ENCODE data around the gene PRR29.
"Not testable (repeated sequence)": the region's sequence is repeated elsewhere in the genome, so short reads cannot be mapped to it uniquely, and the experiment has no call there.

PRR29 gene

DNA sequence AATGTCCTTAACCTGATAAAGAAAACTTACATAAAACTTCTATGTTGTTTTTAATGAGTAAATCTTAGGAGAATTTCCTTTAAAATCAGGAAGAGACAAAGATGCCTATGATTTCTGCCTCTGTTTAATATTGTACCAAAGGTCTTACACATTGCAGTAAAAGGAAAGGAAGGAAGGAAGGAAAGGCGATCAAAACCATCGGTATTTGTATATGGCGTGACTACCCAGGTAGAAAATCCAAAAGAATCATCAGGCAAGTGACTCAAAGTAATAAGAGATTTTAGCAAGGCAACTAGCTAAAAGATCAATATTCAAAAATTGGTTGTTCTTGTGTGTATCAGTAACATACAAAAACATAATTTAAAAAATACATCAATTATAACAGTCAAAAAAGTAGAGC is 18.8 kb downstream of the PRR29 start:
- TF ChIP-seq, protein P1, sequence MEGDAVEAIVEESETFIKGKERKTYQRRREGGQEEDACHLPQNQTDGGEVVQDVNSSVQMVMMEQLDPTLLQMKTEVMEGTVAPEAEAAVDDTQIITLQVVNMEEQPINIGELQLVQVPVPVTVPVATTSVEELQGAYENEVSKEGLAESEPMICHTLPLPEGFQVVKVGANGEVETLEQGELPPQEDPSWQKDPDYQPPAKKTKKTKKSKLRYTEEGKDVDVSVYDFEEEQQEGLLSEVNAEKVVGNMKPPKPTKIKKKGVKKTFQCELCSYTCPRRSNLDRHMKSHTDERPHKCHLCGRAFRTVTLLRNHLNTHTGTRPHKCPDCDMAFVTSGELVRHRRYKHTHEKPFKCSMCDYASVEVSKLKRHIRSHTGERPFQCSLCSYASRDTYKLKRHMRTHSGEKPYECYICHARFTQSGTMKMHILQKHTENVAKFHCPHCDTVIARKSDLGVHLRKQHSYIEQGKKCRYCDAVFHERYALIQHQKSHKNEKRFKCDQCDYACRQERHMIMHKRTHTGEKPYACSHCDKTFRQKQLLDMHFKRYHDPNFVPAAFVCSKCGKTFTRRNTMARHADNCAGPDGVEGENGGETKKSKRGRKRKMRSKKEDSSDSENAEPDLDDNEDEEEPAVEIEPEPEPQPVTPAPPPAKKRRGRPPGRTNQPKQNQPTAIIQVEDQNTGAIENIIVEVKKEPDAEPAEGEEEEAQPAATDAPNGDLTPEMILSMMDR (IDR thresholded peaks at IDR 0.05; ENCODE audit: low read depth, low read length, missing control alignments) = no peak
- no peak for DNase-seq (ENCODE audit: low read depth)
- no peak overlapping the region; the same call in 1 of the 2 replicates for H3K4me3 ChIP-seq (ENCODE audit: low read depth, low read length)

DNA sequence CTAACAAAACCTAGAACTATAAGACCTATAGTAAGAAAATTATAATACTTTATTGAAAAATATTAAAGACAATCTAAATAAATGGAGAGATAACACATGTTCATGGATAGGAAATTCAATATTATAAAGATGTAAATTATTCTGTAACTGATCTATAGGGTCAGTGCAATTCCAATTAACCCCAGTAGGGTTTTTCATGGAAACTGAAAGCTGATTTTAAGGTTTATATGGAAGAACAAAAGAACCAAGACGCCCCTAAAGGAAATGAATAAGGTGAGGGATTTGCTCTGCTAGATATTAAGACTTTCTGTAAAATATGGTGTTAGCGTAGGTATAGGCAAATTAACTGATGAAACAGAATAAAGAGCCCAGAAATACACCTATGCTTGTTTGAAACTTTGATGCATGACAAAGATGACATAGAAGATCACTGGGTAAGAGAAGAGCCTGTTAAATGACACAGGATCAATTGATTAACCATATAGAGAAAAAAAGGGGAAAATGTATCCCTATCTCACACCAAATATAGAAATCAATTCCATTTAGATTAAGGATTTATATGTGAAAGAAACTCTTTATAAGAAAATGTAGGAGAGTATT is 19.3 kb downstream of the PRR29 start:
- no peak overlapping the region for H3K4me3 ChIP-seq (ENCODE audit: low read depth, low read length)
- TF ChIP-seq, protein P1 (IDR thresholded peaks at IDR 0.05; ENCODE audit: low read depth, low read length, missing control alignments) = peak; percentile 37
- no peak for DNase-seq (ENCODE audit: low read depth)

DNA sequence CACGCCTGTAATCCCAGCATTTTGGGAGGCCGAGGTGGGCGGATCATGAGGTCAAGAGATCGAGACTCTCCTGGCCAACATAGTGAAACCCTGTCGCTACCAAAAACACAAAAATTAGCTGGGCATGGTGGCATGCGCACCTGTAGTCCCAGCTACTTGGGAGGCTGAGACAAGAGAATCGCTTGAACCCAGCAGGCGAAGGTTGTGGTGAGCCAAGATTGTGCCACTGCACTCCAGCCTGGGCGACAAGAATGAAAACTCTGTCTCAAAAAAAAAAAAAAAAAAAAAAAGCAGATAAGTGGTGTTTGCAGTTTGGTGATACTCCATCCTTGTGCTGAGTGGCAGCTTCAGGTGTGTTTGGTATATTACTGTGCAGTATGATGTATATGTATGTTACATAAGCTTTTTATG is 21.4 kb downstream of the PRR29 start:
- not testable (repeated sequence) for DNase-seq (ENCODE audit: low read depth)
- peak overlapping the region; percentile 76 for H3K4me3 ChIP-seq (ENCODE audit: low read depth, low read length)

DNA sequence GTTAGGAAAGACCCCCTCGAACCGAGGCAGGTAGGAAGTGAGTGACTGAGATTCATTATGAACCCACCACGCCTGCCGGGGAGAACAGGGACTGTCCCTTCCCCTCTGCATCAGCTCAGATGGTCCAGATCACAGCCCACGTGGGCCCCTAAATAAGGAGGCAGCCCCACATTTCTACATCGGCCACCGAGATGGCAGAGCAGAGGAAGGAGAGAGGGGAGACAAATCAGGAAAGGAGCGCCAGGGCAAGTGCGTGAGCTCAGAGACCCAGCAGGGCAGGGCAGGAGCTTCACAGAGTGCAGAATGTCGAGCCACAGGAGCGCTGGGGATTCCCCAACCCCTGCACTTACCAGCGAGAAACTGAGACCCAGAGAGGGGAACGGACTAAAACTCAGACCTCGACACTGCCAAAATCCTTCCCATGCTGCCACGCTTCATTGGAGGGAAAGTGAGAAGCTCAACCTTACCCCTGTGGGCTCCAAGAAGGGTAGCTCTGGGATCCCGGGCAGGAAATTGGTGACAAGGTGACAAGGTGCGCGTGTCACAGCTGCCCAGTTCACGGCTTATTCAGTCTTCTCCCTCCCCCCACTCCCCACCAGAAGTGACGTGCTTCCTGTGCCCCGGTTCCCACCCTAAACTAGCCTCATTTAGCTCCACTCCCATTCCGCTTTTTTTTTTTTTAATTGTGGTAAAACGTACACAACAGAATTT is 22.1 kb downstream of the PRR29 start, which contains the start of gene ICAM2:
ICAM2 (minus strand) TSS at position 578 of the 711 bp plus-strand sequence. CDS start 13,942 bp downstream, outside the sequence.
- peak within 1 kb of the TSS; percentile 76 for H3K4me3 ChIP-seq (ENCODE audit: low read depth, low read length)
- DNase-seq (ENCODE audit: low read depth) = peak; percentile 88
- TF ChIP-seq, protein P1 (IDR thresholded peaks at IDR 0.05; ENCODE audit: low read depth, low read length, missing control alignments) = peak; percentile 21

DNA sequence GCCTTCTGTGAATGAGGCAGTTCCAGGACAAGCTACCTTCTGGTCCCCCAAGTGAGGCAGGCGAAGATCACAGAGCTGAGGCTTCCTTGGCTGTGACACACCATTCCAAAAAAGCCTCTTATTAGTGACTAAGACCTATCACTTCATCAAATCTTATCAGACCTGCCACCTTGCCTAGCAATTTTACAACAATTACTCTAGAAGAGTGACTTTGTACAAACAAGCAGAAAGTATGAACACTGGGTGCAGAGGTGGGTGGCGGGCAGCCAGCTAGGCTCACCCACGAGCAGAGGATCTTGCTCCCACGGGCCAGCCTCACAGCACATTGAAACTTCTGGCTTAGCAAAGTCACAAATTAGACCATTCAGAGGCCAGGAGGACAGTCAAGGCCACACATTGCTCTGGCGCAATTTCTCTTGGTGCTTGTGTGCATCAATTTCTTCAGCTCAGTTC is 24.5 kb downstream of the PRR29 start:
- DNase-seq (ENCODE audit: low read depth) = no peak
- TF ChIP-seq, protein P1 (IDR thresholded peaks at IDR 0.05; ENCODE audit: low read depth, low read length, missing control alignments) = no peak
- H3K4me3 ChIP-seq (ENCODE audit: low read depth, low read length) = no peak overlapping the region

DNA sequence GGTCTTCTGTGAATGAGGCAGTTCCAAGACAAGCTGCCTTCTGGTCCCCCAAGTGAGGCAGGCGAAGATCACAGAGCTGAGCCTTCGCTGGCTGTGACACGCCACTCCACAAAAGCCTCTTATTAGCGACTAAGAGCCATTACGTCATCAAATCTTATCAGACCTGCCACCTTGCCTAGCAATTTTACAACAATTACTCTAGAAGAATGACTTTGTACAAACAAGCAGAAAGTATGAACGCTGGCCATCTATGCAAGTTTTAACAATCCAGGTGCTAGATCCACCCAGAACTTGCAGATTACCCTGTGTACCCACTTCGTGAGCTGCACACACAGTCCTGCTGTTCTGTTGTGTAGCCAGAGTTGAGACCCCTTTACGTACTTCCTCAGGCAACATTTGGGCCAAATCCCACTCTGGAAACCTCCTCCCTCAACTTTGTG is 26.1 kb downstream of the PRR29 start:
- H3K4me3 ChIP-seq (ENCODE audit: low read depth, low read length) = no peak overlapping the region
- TF ChIP-seq, protein P1 (IDR thresholded peaks at IDR 0.05; ENCODE audit: low read depth, low read length, missing control alignments) = no peak
- DNase-seq (ENCODE audit: low read depth) = no peak

DNA sequence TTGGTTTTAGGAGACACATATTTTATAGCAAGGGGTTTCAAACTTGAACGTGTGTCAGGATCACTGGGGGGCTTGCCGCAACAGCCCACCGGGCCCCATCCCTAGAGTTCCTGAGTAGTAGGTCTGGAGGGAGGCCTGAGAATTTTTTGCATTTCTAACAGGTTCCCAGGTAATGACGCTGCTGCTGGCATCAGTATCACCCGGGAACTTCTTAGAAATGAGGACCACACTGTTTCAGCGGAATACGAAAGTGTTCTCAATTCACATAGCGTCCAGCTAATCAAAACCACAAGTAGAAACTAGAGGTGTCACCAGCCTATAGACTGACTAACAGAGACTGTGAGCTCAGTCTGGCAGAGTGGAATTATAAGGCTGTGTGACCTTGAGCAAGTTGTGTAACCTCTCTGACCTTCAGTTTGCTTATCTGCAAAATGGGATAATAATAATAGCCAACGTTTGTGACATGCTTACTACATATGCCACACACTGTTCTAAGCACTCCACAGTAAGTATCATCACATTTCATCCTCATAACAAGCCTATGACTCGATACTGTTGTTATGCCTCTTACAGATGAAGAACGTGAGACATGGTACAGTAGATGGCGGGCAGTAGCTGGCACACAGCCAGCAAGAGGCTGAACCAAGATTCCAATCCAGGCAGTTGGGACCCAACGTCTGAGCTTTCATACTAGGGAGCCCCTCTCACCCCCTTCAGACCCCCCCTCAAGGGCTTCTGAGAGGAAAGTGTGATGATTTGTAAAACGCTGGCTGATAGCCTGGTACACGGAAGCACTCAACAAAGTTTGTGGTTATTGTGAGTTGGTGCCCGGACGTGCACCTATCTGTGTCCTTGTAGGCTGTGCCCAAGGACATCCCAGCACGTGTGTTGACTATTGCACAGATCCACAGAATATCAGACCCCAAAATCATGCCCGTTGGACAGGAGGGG is 26.9 kb downstream of the PRR29 start:
- TF ChIP-seq, protein P1 (IDR thresholded peaks at IDR 0.05; ENCODE audit: low read depth, low read length, missing control alignments) = no peak

More for the DNA sequence above, 26.9 kb downstream of the PRR29 start:
- H3K4me3 ChIP-seq (ENCODE audit: low read depth, low read length) = no peak overlapping the region; the same call in 1 of the 2 replicates
- no peak for DNase-seq (ENCODE audit: low read depth)
